OCI-LY1 (cell line): ENCODE measurements around the gene DYNC1I1.

Experiments used
- H2AFZ ChIP-seq: fragments of 200-600 bp; sonication (generic), shearing (Covaris generic); 2 replicates; pipeline ENCODE4 v1.6.0; 2014; ENCODE audit warnings: antibody characterized with exemption, mild to moderate bottlenecking, low read length
- H3F3A ChIP-seq: fragments of 200-600 bp; sonication (generic), shearing (Covaris generic); 2 replicates; pipeline ENCODE4 v1.6.0; 2014; ENCODE audit warnings: mild to moderate bottlenecking, antibody characterized with exemption, low read length, moderate library complexity; ENCODE audit not compliant: insufficient read depth
- H3K27ac ChIP-seq: fragments of 200-600 bp; sonication (generic); 2 replicates; pipeline ENCODE4 v1.5.1; 2014; ENCODE audit warnings: low read length, mixed run types, mild to moderate bottlenecking, low read depth; ENCODE audit not compliant: poor library complexity, severe bottlenecking
- H3K27me3 ChIP-seq: fragments of 200-600 bp; sonication (generic); 2 replicates; pipeline ENCODE4 v1.6.0; 2014; ENCODE audit warnings: antibody characterized with exemption, mild to moderate bottlenecking, low read length, moderate library complexity; ENCODE audit not compliant: insufficient read depth
- H3K36me3 ChIP-seq: fragments of 200-600 bp; sonication (generic); 2 replicates; pipeline ENCODE4 v1.6.1; 2014; ENCODE audit warnings: mild to moderate bottlenecking, antibody characterized with exemption, low read length, moderate library complexity, mixed read lengths; ENCODE audit not compliant: insufficient read depth
- H3K4me1 ChIP-seq: fragments of 200-600 bp; sonication (generic); 2 replicates; pipeline ENCODE4 v1.5.1; 2014; ENCODE audit warnings: mild to moderate bottlenecking, low read length, moderate library complexity; ENCODE audit not compliant: insufficient read depth, severe bottlenecking
- H3K4me2 ChIP-seq: fragments of 200-600 bp; sonication (generic), shearing (Covaris generic); 2 replicates; pipeline ENCODE4 v1.6.1; 2014; ENCODE audit warnings: low read length
- H3K4me3 ChIP-seq: fragments of 200-600 bp; sonication (generic); 2 replicates; pipeline ENCODE4 v1.5.1; 2014; ENCODE audit warnings: low read length, low read depth, mild to moderate bottlenecking, mixed read lengths; ENCODE audit not compliant: poor library complexity, severe bottlenecking
- H3K79me2 ChIP-seq: fragments of 200-600 bp; shearing (Covaris generic); 2 replicates; pipeline ENCODE4 v1.6.1; 2016; ENCODE audit warnings: mixed run types, low read length, mixed read lengths; ENCODE audit not compliant: insufficient read depth
- H3K9ac ChIP-seq: fragments of 200-600 bp; sonication (generic), shearing (Covaris generic); 2 replicates; pipeline ENCODE4 v1.6.1; 2014; ENCODE audit warnings: mild to moderate bottlenecking, low read length, mixed read lengths
- H3K9me2 ChIP-seq: fragments of 200-600 bp; sonication (generic), shearing (Covaris generic); 2 replicates; pipeline ENCODE4 v1.6.1; 2014; ENCODE audit warnings: low read depth, mild to moderate bottlenecking, low read length, mixed read lengths
- H3K9me3 ChIP-seq: fragments of 200-600 bp; shearing (Covaris generic); 2 replicates; pipeline ENCODE4 v1.6.1; 2014; ENCODE audit warnings: low read length, mixed read lengths
- H4K20me1 ChIP-seq: fragments of 200-600 bp; sonication (generic), shearing (Covaris generic); 2 replicates; pipeline ENCODE4 v1.6.0; 2016; ENCODE audit warnings: mild to moderate bottlenecking, low read length; ENCODE audit not compliant: insufficient read depth
- CTCF ChIP-seq: fragments of 200-600 bp; sonication (generic), shearing (Covaris generic); IDR thresholded peaks from 2 replicates; pipeline ENCODE4 v1.5.1; 2017; ENCODE audit warnings: mild to moderate bottlenecking, antibody characterized with exemption, low read length, moderate library complexity, mixed read lengths
- EZH2 ChIP-seq: fragments of 200-600 bp; sonication (generic), shearing (Covaris generic); IDR thresholded peaks from 2 replicates; pipeline ENCODE4 v1.8.0; 2017; ENCODE audit warnings: borderline replicate concordance, mixed run types, mild to moderate bottlenecking, antibody characterized with exemption, low read length, moderate library complexity, mixed read lengths

DYNC1I1 gene

GRCh38 chr7:95921543-95921942 is 149.2 kb downstream of the DYNC1I1 start:
- peaks cover 37% of the 10 kb centered on the region for H3K4me1 ChIP-seq
- no peak overlapping the region for H3K4me3 ChIP-seq
- no peaks in the 10 kb centered on the region for H3F3A ChIP-seq
- H3K4me2 ChIP-seq, result no peak overlapping the region
- H3K27me3 ChIP-seq, result no peaks in the 10 kb centered on the region; the same call in 1 of the 2 replicates
- no peaks in the 10 kb centered on the region for H3K9me3 ChIP-seq
- TF ChIP-seq EZH2 (no peak), CTCF (no peak)
- H3K27ac ChIP-seq, result no peak overlapping the region
- H3K79me2 ChIP-seq, result no peaks in the 10 kb centered on the region
- no peaks in the 10 kb centered on the region for H3K9me2 ChIP-seq
- H4K20me1 ChIP-seq, result no peaks in the 10 kb centered on the region
- H3K9ac ChIP-seq, result no peak overlapping the region
- H2AFZ ChIP-seq, result no peak overlapping the region
- no peaks in the 10 kb centered on the region for H3K36me3 ChIP-seq

- H3K4me3 ChIP-seq, result no peak overlapping the region
- H2AFZ ChIP-seq, result no peak overlapping the region
Observed at GRCh38 chr7:95922191-95922590, 149.8 kb downstream of the DYNC1I1 start.

GRCh38 chr7:95925236-95925635 is 152.9 kb downstream of the DYNC1I1 start:
- no peak overlapping the region for H3K4me3 ChIP-seq
- H4K20me1 ChIP-seq, result no peaks in the 10 kb centered on the region
- H3K27me3 ChIP-seq, result no peaks in the 10 kb centered on the region; the same call in 1 of the 2 replicates
- H3K9me2 ChIP-seq, result no peaks in the 10 kb centered on the region
- H3K27ac ChIP-seq, result no peak overlapping the region
- H3K4me2 ChIP-seq, result no peak overlapping the region
- H3K36me3 ChIP-seq, result no peaks in the 10 kb centered on the region
- H3K79me2 ChIP-seq, result no peaks in the 10 kb centered on the region
- H3K9me3 ChIP-seq, result no peaks in the 10 kb centered on the region
- H3K9ac ChIP-seq, result no peak overlapping the region
- no peak overlapping the region for H2AFZ ChIP-seq
- H3F3A ChIP-seq, result no peaks in the 10 kb centered on the region
- TF ChIP-seq CTCF (no peak), EZH2 (no peak)
- peaks cover 29% of the 10 kb centered on the region for H3K4me1 ChIP-seq

More at GRCh38 chr7:95922191-95922590, 149.8 kb downstream of the DYNC1I1 start:
- H3K9me2 ChIP-seq, result no peaks in the 10 kb centered on the region
- H4K20me1 ChIP-seq, result no peaks in the 10 kb centered on the region
- no peaks in the 10 kb centered on the region for H3F3A ChIP-seq
- no peaks in the 10 kb centered on the region for H3K9me3 ChIP-seq
- H3K4me2 ChIP-seq, result no peak overlapping the region
- H3K27me3 ChIP-seq, result no peaks in the 10 kb centered on the region; the same call in 1 of the 2 replicates
- no peak overlapping the region for H3K27ac ChIP-seq
- peaks cover 31% of the 10 kb centered on the region for H3K4me1 ChIP-seq
- H3K9ac ChIP-seq, result no peak overlapping the region
- no peak for TF ChIP-seq CTCF
- TF ChIP-seq EZH2, result no peak
- no peaks in the 10 kb centered on the region for H3K36me3 ChIP-seq
- H3K79me2 ChIP-seq, result no peaks in the 10 kb centered on the region
